CD4-positive, alpha-beta T cell treated with Interleukin-12 subunit alpha and Interleukin-12 subunit beta, for 1 hour (primary cell): ENCODE measurements around the gene SERTAD3.
"Not testable (repeated sequence)": the region's sequence is repeated elsewhere in the genome, so short reads cannot be mapped to it uniquely, and the experiment has no call there.

Experiments used
- DNase-seq: peaks from one replicate; pipeline ENCODE4 v3.0.0-alpha.2; 2020

SERTAD3 gene

GRCh38 chr19:40457953-40458596 lies 13.9 kb upstream of the SERTAD3 start:
- DNase-seq: no peak

- no peak for DNase-seq
These were observed 12.9 kb upstream of the SERTAD3 start for GRCh38 chr19:40457048-40457447.

GRCh38 chr19:40453943-40454342 lies 9.8 kb upstream of the SERTAD3 start:
- not testable (repeated sequence) for DNase-seq

GRCh38 chr19:40453151-40453735 lies 9.1 kb upstream of the SERTAD3 start:
- DNase-seq: no peak

GRCh38 chr19:40452016-40452415 lies 7.9 kb upstream of the SERTAD3 start:
- DNase-seq: no peak

- no peak for DNase-seq
These were observed 6.5 kb upstream of the SERTAD3 start for GRCh38 chr19:40450664-40451063.

GRCh38 chr19:40449506-40449905 lies 5.4 kb upstream of the SERTAD3 start:
- DNase-seq: no peak

GRCh38 chr19:40446263-40446784 lies 2.2 kb upstream of the SERTAD3 start:
- DNase-seq: no peak

- DNase-seq: no peak
These were observed 1.7 kb upstream of the SERTAD3 start for GRCh38 chr19:40445780-40446262.

GRCh38 chr19:40444825-40445312 lies 734 bp upstream of the SERTAD3 start:
- DNase-seq: no peak

- peak; percentile 100 for DNase-seq
These were observed 770 bp downstream of the SERTAD3 start for GRCh38 chr19:40443131-40443999.

GRCh38 chr19:40442328-40443130 lies 1.6 kb downstream of the SERTAD3 start:
- DNase-seq: no peak

GRCh38 chr19:40441719-40442253 lies 2.3 kb downstream of the SERTAD3 start:
- DNase-seq: no peak

GRCh38 chr19:40438284-40438683 lies 5.9 kb downstream of the SERTAD3 start:
- DNase-seq: no peak

GRCh38 chr19:40433391-40434216 lies 10.5 kb downstream of the SERTAD3 start:
- peak; percentile 57 for DNase-seq

- DNase-seq: not testable (repeated sequence)
These were observed 11.4 kb downstream of the SERTAD3 start for GRCh38 chr19:40432760-40433159.

GRCh38 chr19:40431698-40432097 lies 12.4 kb downstream of the SERTAD3 start:
- DNase-seq: no peak

- DNase-seq: not testable (repeated sequence)
These were observed 13.9 kb downstream of the SERTAD3 start for GRCh38 chr19:40430242-40430641.

- not testable (repeated sequence) for DNase-seq
These were observed 15.9 kb downstream of the SERTAD3 start for GRCh38 chr19:40428197-40428596.

- peak; percentile 100 for DNase-seq
These were observed 18.5 kb downstream of the SERTAD3 start, which contains the start of gene SERTAD1 for GRCh38 chr19:40425450-40426287. Gene SERTAD1, minus strand, starts transcription at chr19:40425992. Its CDS starts 2,446 bp downstream, at chr19:40423546.
